GM12875 (cell line): ENCODE results near the gene PACRG.
"Not testable (repeated sequence)": the region's sequence is repeated elsewhere in the genome, so short reads cannot be mapped to it uniquely, and the experiment has no call there.

Experiments
- H3K4me3 ChIP-seq: one replicate; pipeline ENCODE4 v1.5.1; 2011; ENCODE audit warnings: low read depth, low read length, control low read depth
- CTCF ChIP-seq: IDR thresholded peaks from 2 replicates; pipeline ENCODE4 v1.5.1; 2011; ENCODE audit warnings: low read depth, mild to moderate bottlenecking, control low read depth, inconsistent platforms, low read length, moderate library complexity, borderline replicate concordance; ENCODE audit not compliant: insufficient read depth

PACRG gene

DNA sequence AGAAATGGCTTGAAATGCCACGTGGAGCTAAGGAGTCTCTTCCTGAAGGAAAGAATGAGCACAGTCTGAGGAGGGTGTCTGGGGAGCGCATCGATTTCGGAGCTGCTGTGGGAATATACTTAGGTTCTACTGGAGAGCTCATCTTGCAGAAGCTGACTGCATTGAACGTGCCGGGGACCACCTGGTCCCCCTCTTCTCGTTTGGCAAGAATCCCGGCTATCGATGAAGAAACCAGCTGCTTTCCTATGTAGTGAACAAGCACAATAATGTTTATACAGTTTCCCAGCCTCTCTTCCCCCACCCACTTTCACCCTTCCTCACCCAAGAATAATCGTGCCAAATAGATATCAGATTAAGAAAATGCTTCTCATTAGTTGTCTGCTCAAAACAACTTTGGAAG, 242.5 kb downstream of the PACRG start:
- no peak overlapping the region for H3K4me3 ChIP-seq
- TF ChIP-seq CTCF = no peak

DNA sequence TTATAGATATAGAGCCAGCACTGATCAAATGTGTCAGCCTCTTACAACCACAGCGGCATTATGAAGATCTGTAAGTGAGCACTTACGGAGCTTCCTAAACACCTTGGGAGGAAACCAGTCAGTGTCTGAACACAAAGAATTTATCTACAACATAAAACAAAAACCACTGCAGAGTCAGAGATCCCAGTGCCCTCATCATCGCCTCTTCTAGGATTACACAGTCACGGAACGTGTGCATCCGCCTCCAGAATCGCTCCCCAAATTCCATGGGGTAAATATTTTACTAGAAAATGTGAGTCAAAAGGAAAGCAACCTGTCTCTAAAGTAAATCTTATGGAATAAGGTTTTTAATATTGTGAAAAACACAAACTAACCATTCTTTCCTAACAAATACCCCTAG, 243.6 kb downstream of the PACRG start:
- TF ChIP-seq CTCF = no peak

GRCh38 chr6:162973151-162973872, 245.5 kb downstream of the PACRG start:
- no peak overlapping the region for H3K4me3 ChIP-seq
- TF ChIP-seq CTCF = no peak

More for the DNA sequence above, 243.6 kb downstream of the PACRG start:
- H3K4me3 ChIP-seq = no peak overlapping the region

- no peak overlapping the region for H3K4me3 ChIP-seq
- no peak for TF ChIP-seq CTCF
These were observed 246.2 kb downstream of the PACRG start for GRCh38 chr6:162973980-162974379.

GRCh38 chr6:162974685-162975084, 246.9 kb downstream of the PACRG start:
- H3K4me3 ChIP-seq = no peak overlapping the region
- no peak for TF ChIP-seq CTCF

- no peak for TF ChIP-seq CTCF
- H3K4me3 ChIP-seq = no peak overlapping the region
These were observed 248.4 kb downstream of the PACRG start for GRCh38 chr6:162976141-162976540.

- not testable (repeated sequence) for H3K4me3 ChIP-seq
These were observed 255.5 kb downstream of the PACRG start for GRCh38 chr6:162983234-162983633.
